ENCODE data around the gene MYO16.

The MYO16 gene

DNA sequence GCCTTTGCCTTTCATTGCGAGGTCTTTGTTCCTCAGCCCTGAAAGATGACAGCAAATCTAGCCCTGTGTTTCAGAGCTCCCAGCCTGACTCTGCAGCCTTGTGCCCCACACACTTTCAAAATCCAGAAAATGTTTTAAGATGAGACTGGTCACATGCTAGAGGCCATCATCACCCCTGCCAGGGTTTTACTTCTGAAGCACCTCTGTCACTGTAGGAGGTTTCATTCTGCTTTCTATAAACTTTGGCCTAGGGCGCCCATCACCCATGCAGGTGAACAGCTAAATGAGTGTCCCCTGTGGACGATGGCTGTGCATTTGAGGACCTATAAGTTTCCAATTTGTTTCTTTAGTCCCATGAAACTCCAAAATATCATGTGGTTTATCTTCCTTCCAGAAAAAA is 574.2 kb downstream of the MYO16 start:
- H3K36me3 ChIP-seq (ENCODE audit: control insufficient read depth, low read length), result no peaks in the 10 kb centered on the region

GRCh38 chr13:109204252-109204651 is 574.8 kb downstream of the MYO16 start:
- no peaks in the 10 kb centered on the region for H4K20me1 ChIP-seq (ENCODE audit: control insufficient read depth, insufficient read depth, low read depth, low read length)
- no peak overlapping the region for H3K4me2 ChIP-seq (ENCODE audit: low read length)
- H3K27ac ChIP-seq (ENCODE audit: low read depth, low read length), result no peak overlapping the region
- no peaks in the 10 kb centered on the region for H3K9me3 ChIP-seq (ENCODE audit: control insufficient read depth, insufficient read depth, low read length)
- no peaks in the 10 kb centered on the region for H3K36me3 ChIP-seq (ENCODE audit: control insufficient read depth, low read length)
- no peaks in the 10 kb centered on the region for H3K4me1 ChIP-seq (ENCODE audit: control insufficient read depth, low read length)
- no peak overlapping the region for H3K4me3 ChIP-seq (ENCODE audit: low read length)
- H3K27me3 ChIP-seq (ENCODE audit: control insufficient read depth, low read length), result no peaks in the 10 kb centered on the region
- H3K9me2 ChIP-seq (replicated peaks; ENCODE audit: control insufficient read depth, low read length), result no peaks in the 10 kb centered on the region
- H3F3A ChIP-seq (ENCODE audit: control insufficient read depth, insufficient read depth), result no peaks in the 10 kb centered on the region
- H3K79me2 ChIP-seq (ENCODE audit: control insufficient read depth, low read length), result no peaks in the 10 kb centered on the region
- TF ChIP-seq EZH2phosphoT487 (IDR thresholded peaks at IDR 0.05; ENCODE audit: borderline replicate concordance, low read length), result no peak
- TF ChIP-seq, protein P1, sequence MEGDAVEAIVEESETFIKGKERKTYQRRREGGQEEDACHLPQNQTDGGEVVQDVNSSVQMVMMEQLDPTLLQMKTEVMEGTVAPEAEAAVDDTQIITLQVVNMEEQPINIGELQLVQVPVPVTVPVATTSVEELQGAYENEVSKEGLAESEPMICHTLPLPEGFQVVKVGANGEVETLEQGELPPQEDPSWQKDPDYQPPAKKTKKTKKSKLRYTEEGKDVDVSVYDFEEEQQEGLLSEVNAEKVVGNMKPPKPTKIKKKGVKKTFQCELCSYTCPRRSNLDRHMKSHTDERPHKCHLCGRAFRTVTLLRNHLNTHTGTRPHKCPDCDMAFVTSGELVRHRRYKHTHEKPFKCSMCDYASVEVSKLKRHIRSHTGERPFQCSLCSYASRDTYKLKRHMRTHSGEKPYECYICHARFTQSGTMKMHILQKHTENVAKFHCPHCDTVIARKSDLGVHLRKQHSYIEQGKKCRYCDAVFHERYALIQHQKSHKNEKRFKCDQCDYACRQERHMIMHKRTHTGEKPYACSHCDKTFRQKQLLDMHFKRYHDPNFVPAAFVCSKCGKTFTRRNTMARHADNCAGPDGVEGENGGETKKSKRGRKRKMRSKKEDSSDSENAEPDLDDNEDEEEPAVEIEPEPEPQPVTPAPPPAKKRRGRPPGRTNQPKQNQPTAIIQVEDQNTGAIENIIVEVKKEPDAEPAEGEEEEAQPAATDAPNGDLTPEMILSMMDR (IDR thresholded peaks at IDR 0.05; ENCODE audit: low read depth, low read length, poor library complexity, severe bottlenecking), result no peak

More for the DNA sequence above, 574.2 kb downstream of the MYO16 start:
- Histone ChIP-seq H3K9me3 (ENCODE audit: control insufficient read depth, insufficient read depth, low read length) (no peaks in the 10 kb centered on the region), H3K4me1 (ENCODE audit: control insufficient read depth, low read length) (no peaks in the 10 kb centered on the region), H3K79me2 (ENCODE audit: control insufficient read depth, low read length) (no peaks in the 10 kb centered on the region), H3K9me2 (replicated peaks; ENCODE audit: control insufficient read depth, low read length) (no peaks in the 10 kb centered on the region), H3F3A (ENCODE audit: control insufficient read depth, insufficient read depth) (no peaks in the 10 kb centered on the region), H3K27ac (ENCODE audit: low read depth, low read length) (no peak overlapping the region), H3K27me3 (ENCODE audit: control insufficient read depth, low read length) (no peaks in the 10 kb centered on the region), H3K4me3 (ENCODE audit: low read length) (no peak overlapping the region), H3K4me2 (ENCODE audit: low read length) (no peak overlapping the region), H4K20me1 (ENCODE audit: control insufficient read depth, insufficient read depth, low read depth, low read length) (no peaks in the 10 kb centered on the region)
- TF ChIP-seq, protein P1 (IDR thresholded peaks at IDR 0.05; ENCODE audit: low read depth, low read length, poor library complexity, severe bottlenecking), result no peak

DNA sequence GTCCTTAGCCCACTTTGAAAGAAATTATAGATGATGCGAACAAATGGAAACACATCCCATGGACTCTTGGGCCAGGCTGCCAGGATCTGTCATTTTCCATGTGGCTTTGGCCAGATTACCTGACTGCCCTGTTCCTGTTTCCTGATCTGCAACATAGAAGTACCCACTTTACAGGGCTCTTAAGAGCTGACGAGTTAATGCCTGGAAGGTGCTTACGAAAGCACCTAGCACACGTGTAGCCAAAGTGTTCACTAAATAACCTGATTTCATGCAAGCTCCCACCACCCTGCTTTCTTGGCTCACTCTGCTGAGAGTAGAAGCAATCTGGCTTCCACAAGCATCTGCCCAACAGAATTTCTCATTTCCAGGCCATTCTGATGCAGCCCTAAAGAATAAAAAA is 575.2 kb downstream of the MYO16 start:
- H3F3A ChIP-seq (ENCODE audit: control insufficient read depth, insufficient read depth), result no peaks in the 10 kb centered on the region
- H3K4me3 ChIP-seq (ENCODE audit: low read length), result no peak overlapping the region
- no peaks in the 10 kb centered on the region for H3K36me3 ChIP-seq (ENCODE audit: control insufficient read depth, low read length)
- H3K9me3 ChIP-seq (ENCODE audit: control insufficient read depth, insufficient read depth, low read length), result no peaks in the 10 kb centered on the region
- TF ChIP-seq, protein P1 (IDR thresholded peaks at IDR 0.05; ENCODE audit: low read depth, low read length, poor library complexity, severe bottlenecking), result no peak
- no peak for TF ChIP-seq EZH2phosphoT487 (IDR thresholded peaks at IDR 0.05; ENCODE audit: borderline replicate concordance, low read length)
- H3K4me1 ChIP-seq (ENCODE audit: control insufficient read depth, low read length), result no peaks in the 10 kb centered on the region
- H4K20me1 ChIP-seq (ENCODE audit: control insufficient read depth, insufficient read depth, low read depth, low read length), result no peaks in the 10 kb centered on the region
- H3K79me2 ChIP-seq (ENCODE audit: control insufficient read depth, low read length), result no peaks in the 10 kb centered on the region
- H3K9me2 ChIP-seq (replicated peaks; ENCODE audit: control insufficient read depth, low read length), result no peaks in the 10 kb centered on the region
- no peak overlapping the region for H3K4me2 ChIP-seq (ENCODE audit: low read length)
- H3K27me3 ChIP-seq (ENCODE audit: control insufficient read depth, low read length), result no peaks in the 10 kb centered on the region
- no peak overlapping the region for H3K27ac ChIP-seq (ENCODE audit: low read depth, low read length)

GRCh38 chr13:109205315-109205714 is 575.9 kb downstream of the MYO16 start:
- H3K9me3 ChIP-seq (ENCODE audit: control insufficient read depth, insufficient read depth, low read length), result no peaks in the 10 kb centered on the region
- H3K36me3 ChIP-seq (ENCODE audit: control insufficient read depth, low read length), result no peaks in the 10 kb centered on the region
- H3F3A ChIP-seq (ENCODE audit: control insufficient read depth, insufficient read depth), result no peaks in the 10 kb centered on the region

More at GRCh38 chr13:109205315-109205714, 575.9 kb downstream of the MYO16 start:
- H3K27me3 ChIP-seq (ENCODE audit: control insufficient read depth, low read length), result no peaks in the 10 kb centered on the region
- no peak overlapping the region for H3K4me3 ChIP-seq (ENCODE audit: low read length)
- no peak overlapping the region for H3K4me2 ChIP-seq (ENCODE audit: low read length)
- no peaks in the 10 kb centered on the region for H3K4me1 ChIP-seq (ENCODE audit: control insufficient read depth, low read length)
- no peaks in the 10 kb centered on the region for H3K9me2 ChIP-seq (replicated peaks; ENCODE audit: control insufficient read depth, low read length)
- no peak for TF ChIP-seq EZH2phosphoT487 (IDR thresholded peaks at IDR 0.05; ENCODE audit: borderline replicate concordance, low read length)
- TF ChIP-seq, protein P1 (IDR thresholded peaks at IDR 0.05; ENCODE audit: low read depth, low read length, poor library complexity, severe bottlenecking), result no peak
- H4K20me1 ChIP-seq (ENCODE audit: control insufficient read depth, insufficient read depth, low read depth, low read length), result no peaks in the 10 kb centered on the region
- H3K27ac ChIP-seq (ENCODE audit: low read depth, low read length), result no peak overlapping the region
- H3K79me2 ChIP-seq (ENCODE audit: control insufficient read depth, low read length), result no peaks in the 10 kb centered on the region
